GM12878 (cell line): Measurements from ENCODE around the gene RUNDC3A. TPM values are rescaled to one million over a fixed set of nuclear protein-coding genes. Genes with fewer than 3 reads are reported as not detected.

Source experiments
- EGR1 ChIP-seq, 2 experiments: IDR thresholded peaks; 1 replicate in 1 of 2; 2 replicates in 1 of 2; pipeline ENCODE4 v1.6.1; 2011 to 2012; ENCODE audit warnings: low read depth in 2 of 2, low read length in 2 of 2, borderline replicate concordance in 1 of 2, mild to moderate bottlenecking in 1 of 2, moderate library complexity in 1 of 2
- EP300 ChIP-seq, 2 experiments: fragments of 150-350 bp in 1 of 2; IDR thresholded peaks; 2 replicates each; pipeline ENCODE4 v1.6.1; 2011 to 2012; ENCODE audit warnings: low read depth in 2 of 2, low read length in 2 of 2, borderline replicate concordance in 1 of 2, improper control_type of control experiment in 1 of 2, inconsistent platforms in 1 of 2; ENCODE audit not compliant: control insufficient read depth in 1 of 2
- FOS ChIP-seq: IDR thresholded peaks from 3 replicates; pipeline ENCODE4 v1.6.1; 2011; ENCODE audit warnings: borderline replicate concordance; ENCODE audit not compliant: insufficient read length; ENCODE audit errors: extremely low read depth
- KDM1A ChIP-seq: fragments of 200-600 bp; sonication (generic); IDR thresholded peaks from 2 replicates; pipeline ENCODE4 v1.6.1; 2016; ENCODE audit warnings: borderline replicate concordance
- SMC3 ChIP-seq: IDR thresholded peaks from 2 replicates; pipeline ENCODE4 v1.6.1; 2011; ENCODE audit warnings: low read length, improper control_type of control experiment, borderline replicate concordance
- ZNF622 ChIP-seq: fragments of 450-650 bp; IDR thresholded peaks from 2 replicates; pipeline ENCODE4 v1.6.1; 2017; ENCODE audit warnings: mild to moderate bottlenecking, inconsistent platforms
- polyA plus RNA-seq, 11 experiments: library from polyadenylated mRNA; depleted of rRNA in 4 of 11; unstranded in 6 of 11; stranded (reverse) in 5 of 11; fragments of >200 nt; fragmentation: Nextera tagmentation in 4 of 11; fragmentation: Illumina TruSeq in 1 of 11; extraction: Ambion mirVana in 4 of 11; extraction: Trizol in 1 of 11; gene quantifications; 1 replicate in 1 of 11; 2 replicates in 10 of 11; pipeline versions ENCODE4 v1.2.1 to v1.2.3, GENCODE V29; 2011 to 2016; ENCODE audit warnings: inconsistent platforms in 2 of 11, missing spikeins in 2 of 11, low read depth in 1 of 11
- total RNA-seq, 4 experiments: library from RNA; depleted of rRNA in 3 of 4; stranded (reverse); fragments of >200 nt in 3 of 4; fragmentation: Illumina TruSeq in 1 of 4; extraction: Trizol in 1 of 4; gene quantifications; 2 replicates each; pipeline versions ENCODE4 v1.2.1 to v1.2.3, GENCODE V29; 2013 to 2021
- TF ChIP-seq, protein P1 (sequence below): fragments of 450-650 bp; IDR thresholded peaks from 2 replicates; pipeline ENCODE4 v1.6.1; 2017; ENCODE audit warnings: mild to moderate bottlenecking, low read depth, inconsistent platforms; ENCODE audit not compliant: poor library complexity, severe bottlenecking
- TF ChIP-seq, protein P2 (sequence below): fragments of 150-350 bp; IDR thresholded peaks from 2 replicates; pipeline ENCODE4 v1.6.1; 2014; ENCODE audit warnings: mild to moderate bottlenecking, low read depth, low read length
- TF ChIP-seq, protein P3 (sequence below): fragments of 450-650 bp; IDR thresholded peaks from 2 replicates; pipeline ENCODE4 v1.6.1; 2018; ENCODE audit warnings: borderline replicate concordance, mild to moderate bottlenecking; ENCODE audit not compliant: partially characterized antibody

Gene RUNDC3A
- total and polyA plus RNA-seq, 10 of the 15 experiments (the other 5 are each of a cell fraction or from before 2014, with no cell fraction given), result 0.07 to 0.17 TPM; not detected in 8

DNA sequence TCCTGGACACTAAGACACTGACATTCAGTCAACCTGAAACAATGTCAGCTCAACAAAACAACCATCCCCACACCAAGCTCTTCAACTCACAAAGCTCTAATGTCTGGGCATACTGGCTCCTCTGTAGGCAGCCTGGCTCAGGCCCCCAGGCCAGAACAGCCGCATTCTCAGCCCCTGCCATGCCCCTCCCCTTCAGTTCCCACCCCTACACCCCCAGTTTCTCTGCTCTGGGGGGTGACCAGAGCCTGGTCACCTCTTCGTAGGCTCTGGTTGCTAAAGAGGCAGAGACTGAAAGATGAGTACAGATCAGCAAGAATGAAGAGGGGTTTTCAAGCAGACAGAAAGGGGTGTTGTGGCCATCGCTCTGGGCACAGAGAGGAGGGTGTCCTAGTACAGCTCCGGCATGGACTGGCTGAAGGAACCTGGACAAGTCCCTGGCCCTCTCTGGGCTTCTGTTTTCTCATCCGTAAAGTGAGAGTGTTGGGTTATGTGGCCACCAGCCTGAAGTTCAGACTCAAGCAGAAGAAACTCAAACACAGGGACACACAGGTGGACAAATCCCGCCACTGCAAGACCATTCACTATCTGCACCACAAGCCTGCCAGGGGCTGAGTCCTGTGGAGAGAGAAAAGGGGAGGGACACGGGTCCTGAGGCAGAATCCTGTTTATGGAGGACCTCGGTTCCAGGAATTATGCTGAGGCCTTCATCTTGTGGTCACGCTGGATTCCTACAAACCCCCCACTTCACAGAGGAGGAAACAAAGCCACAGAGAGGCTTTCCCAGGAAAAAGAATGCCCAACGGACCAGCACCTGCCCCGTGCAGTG is 39.5 kb upstream of the RUNDC3A start (continued):
- TF ChIP-seq FOS (no peak), ZNF622 (no peak), KDM1A (no peak), SMC3 (no peak), EP300 (IDR thresholded peaks at IDR 0.05; ENCODE audit: borderline replicate concordance in 1 of 2, control insufficient read depth in 1 of 2, low read depth in 2 of 2, low read length in 2 of 2) (no peak), EGR1 (IDR thresholded peaks at IDR 0.05; ENCODE audit: borderline replicate concordance in 1 of 2, low read depth in 2 of 2, low read length in 2 of 2) (no peak)
- TF ChIP-seq, protein P1, sequence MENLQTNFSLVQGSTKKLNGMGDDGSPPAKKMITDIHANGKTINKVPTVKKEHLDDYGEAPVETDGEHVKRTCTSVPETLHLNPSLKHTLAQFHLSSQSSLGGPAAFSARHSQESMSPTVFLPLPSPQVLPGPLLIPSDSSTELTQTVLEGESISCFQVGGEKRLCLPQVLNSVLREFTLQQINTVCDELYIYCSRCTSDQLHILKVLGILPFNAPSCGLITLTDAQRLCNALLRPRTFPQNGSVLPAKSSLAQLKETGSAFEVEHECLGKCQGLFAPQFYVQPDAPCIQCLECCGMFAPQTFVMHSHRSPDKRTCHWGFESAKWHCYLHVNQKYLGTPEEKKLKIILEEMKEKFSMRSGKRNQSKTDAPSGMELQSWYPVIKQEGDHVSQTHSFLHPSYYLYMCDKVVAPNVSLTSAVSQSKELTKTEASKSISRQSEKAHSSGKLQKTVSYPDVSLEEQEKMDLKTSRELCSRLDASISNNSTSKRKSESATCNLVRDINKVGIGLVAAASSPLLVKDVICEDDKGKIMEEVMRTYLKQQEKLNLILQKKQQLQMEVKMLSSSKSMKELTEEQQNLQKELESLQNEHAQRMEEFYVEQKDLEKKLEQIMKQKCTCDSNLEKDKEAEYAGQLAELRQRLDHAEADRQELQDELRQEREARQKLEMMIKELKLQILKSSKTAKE, result no peak
- TF ChIP-seq, protein P2, sequence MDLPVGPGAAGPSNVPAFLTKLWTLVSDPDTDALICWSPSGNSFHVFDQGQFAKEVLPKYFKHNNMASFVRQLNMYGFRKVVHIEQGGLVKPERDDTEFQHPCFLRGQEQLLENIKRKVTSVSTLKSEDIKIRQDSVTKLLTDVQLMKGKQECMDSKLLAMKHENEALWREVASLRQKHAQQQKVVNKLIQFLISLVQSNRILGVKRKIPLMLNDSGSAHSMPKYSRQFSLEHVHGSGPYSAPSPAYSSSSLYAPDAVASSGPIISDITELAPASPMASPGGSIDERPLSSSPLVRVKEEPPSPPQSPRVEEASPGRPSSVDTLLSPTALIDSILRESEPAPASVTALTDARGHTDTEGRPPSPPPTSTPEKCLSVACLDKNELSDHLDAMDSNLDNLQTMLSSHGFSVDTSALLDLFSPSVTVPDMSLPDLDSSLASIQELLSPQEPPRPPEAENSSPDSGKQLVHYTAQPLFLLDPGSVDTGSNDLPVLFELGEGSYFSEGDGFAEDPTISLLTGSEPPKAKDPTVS, result no peak
- TF ChIP-seq, protein P3, sequence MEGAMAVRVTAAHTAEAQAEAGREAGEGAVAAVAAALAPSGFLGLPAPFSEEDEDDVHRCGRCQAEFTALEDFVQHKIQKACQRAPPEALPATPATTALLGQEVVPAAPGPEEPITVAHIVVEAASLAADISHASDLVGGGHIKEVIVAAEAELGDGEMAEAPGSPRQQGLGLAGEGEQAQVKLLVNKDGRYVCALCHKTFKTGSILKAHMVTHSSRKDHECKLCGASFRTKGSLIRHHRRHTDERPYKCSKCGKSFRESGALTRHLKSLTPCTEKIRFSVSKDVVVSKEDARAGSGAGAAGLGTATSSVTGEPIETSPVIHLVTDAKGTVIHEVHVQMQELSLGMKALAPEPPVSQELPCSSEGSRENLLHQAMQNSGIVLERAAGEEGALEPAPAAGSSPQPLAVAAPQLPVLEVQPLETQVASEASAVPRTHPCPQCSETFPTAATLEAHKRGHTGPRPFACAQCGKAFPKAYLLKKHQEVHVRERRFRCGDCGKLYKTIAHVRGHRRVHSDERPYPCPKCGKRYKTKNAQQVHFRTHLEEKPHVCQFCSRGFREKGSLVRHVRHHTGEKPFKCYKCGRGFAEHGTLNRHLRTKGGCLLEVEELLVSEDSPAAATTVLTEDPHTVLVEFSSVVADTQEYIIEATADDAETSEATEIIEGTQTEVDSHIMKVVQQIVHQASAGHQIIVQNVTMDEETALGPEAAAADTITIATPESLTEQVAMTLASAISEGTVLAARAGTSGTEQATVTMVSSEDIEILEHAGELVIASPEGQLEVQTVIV, result no peak
